ENCODE results near the gene ABI3. TPM values are rescaled to one million over a fixed set of nuclear protein-coding genes. Genes with fewer than 3 reads are reported as not detected.

ABI3 gene
- total RNA-seq, 1 donor from 2014 or later: not detected

GRCh38 chr17:49227436-49228261, 17.1 kb downstream of the ABI3 start:
- Histone ChIP-seq H3F3A (ENCODE audit: low read depth) (peaks cover 7% of the 10 kb centered on the region), H3K79me2 (ENCODE audit: low read depth) (no peaks in the 10 kb centered on the region), H3K4me3 (no peak overlapping the region), H3K4me2 (no peak overlapping the region), H3K9me3 (ENCODE audit: low read depth) (no peaks in the 10 kb centered on the region), H4K20me1 (ENCODE audit: low read depth) (peaks cover 9% of the 10 kb centered on the region), H3K27ac (no peak overlapping the region), H2AFZ (replicated peaks) (no peak overlapping the region), H3K9ac (no peak overlapping the region), H3K36me3 (no peaks in the 10 kb centered on the region), H3K4me1 (peaks cover 7% of the 10 kb centered on the region), H3K27me3 (peaks cover 100% of the 10 kb centered on the region)
- H3K4me3 Mint-ChIP-seq: no peak overlapping the region
- H3K9me3 Mint-ChIP-seq: no peaks in the 10 kb centered on the region
- H3K27me3 Mint-ChIP-seq (ENCODE audit: insufficient read depth, low read depth): peaks cover 68% of the 10 kb centered on the region
- no peaks in the 10 kb centered on the region for H3K36me3 Mint-ChIP-seq
- DNase-seq (ENCODE audit: low spot score): peak; percentile 80
- H3K27ac Mint-ChIP-seq: no peak overlapping the region
- peaks cover 18% of the 10 kb centered on the region for H3K4me1 Mint-ChIP-seq
- TF ChIP-seq EZH2 (IDR thresholded peaks at IDR 0.05) (no peak), CTCF (IDR thresholded peaks at IDR 0.05) (peak; percentile 89)

- Histone ChIP-seq H3K27ac (no peak overlapping the region), H3F3A (ENCODE audit: low read depth) (peaks cover 7% of the 10 kb centered on the region), H3K27me3 (peaks cover 89% of the 10 kb centered on the region), H2AFZ (replicated peaks) (no peak overlapping the region), H3K36me3 (no peaks in the 10 kb centered on the region), H3K4me1 (peaks cover 6% of the 10 kb centered on the region), H3K4me2 (no peak overlapping the region), H3K79me2 (ENCODE audit: low read depth) (no peaks in the 10 kb centered on the region), H3K9me3 (ENCODE audit: low read depth) (no peaks in the 10 kb centered on the region), H3K4me3 (no peak overlapping the region), H4K20me1 (ENCODE audit: low read depth) (peaks cover 6% of the 10 kb centered on the region), H3K9ac (no peak overlapping the region)
- DNase-seq (ENCODE audit: low spot score): no peak
- no peaks in the 10 kb centered on the region for H3K9me3 Mint-ChIP-seq
- no peaks in the 10 kb centered on the region for H3K36me3 Mint-ChIP-seq
- H3K27me3 Mint-ChIP-seq (ENCODE audit: insufficient read depth, low read depth): peaks cover 54% of the 10 kb centered on the region
- TF ChIP-seq EZH2 (IDR thresholded peaks at IDR 0.05) (no peak), CTCF (IDR thresholded peaks at IDR 0.05) (no peak)
- no peak overlapping the region for H3K27ac Mint-ChIP-seq
- H3K4me3 Mint-ChIP-seq: peak overlapping the region; percentile 79
- H3K4me1 Mint-ChIP-seq: peaks cover 11% of the 10 kb centered on the region
These were observed 18.7 kb downstream of the ABI3 start for GRCh38 chr17:49229076-49229804.

GRCh38 chr17:49229805-49230600, 19.5 kb downstream of the ABI3 start:
- Mint-ChIP-seq H3K27me3 (ENCODE audit: insufficient read depth, low read depth) (peaks cover 48% of the 10 kb centered on the region), H3K36me3 (no peaks in the 10 kb centered on the region), H3K4me1 (peaks cover 11% of the 10 kb centered on the region), H3K4me3 (peak overlapping the region; percentile 83), H3K27ac (no peak overlapping the region), H3K9me3 (no peaks in the 10 kb centered on the region)
- TF ChIP-seq EZH2phosphoT487 (IDR thresholded peaks at IDR 0.05) (no peak), EZH2 (IDR thresholded peaks at IDR 0.05) (peak; percentile 75), CTCF (IDR thresholded peaks at IDR 0.05) (no peak)
- H3K27ac ChIP-seq: no peak overlapping the region
- no peaks in the 10 kb centered on the region for H3K36me3 ChIP-seq
- peaks cover 7% of the 10 kb centered on the region for H3F3A ChIP-seq (ENCODE audit: low read depth)
- H3K27me3 ChIP-seq: peaks cover 82% of the 10 kb centered on the region
- no peaks in the 10 kb centered on the region for H3K4me1 ChIP-seq
- no peaks in the 10 kb centered on the region for H3K79me2 ChIP-seq (ENCODE audit: low read depth)
- H3K9me3 ChIP-seq (ENCODE audit: low read depth): no peaks in the 10 kb centered on the region
- H2AFZ ChIP-seq (replicated peaks): peak overlapping the region; percentile 85
- H4K20me1 ChIP-seq (ENCODE audit: low read depth): peaks cover 4% of the 10 kb centered on the region
- peak overlapping the region; percentile 82 for H3K4me2 ChIP-seq
- no peak for DNase-seq (ENCODE audit: low spot score)
- no peak overlapping the region for H3K9ac ChIP-seq
- peak overlapping the region; percentile 55 for H3K4me3 ChIP-seq
